NCI-H1694 treated with DMSO at 0.1 percent for 48 hours (cell line): ENCODE measurements around the gene UBB.
"Not testable (repeated sequence)": the region's sequence is repeated elsewhere in the genome, so short reads cannot be mapped to it uniquely, and the experiment has no call there.

ENCODE experiments used
- DNase-seq: peaks from one replicate; lab custom pipeline; 2025; lab: John Stamatoyannopoulos, UW

UBB gene

GRCh38 chr17:16374146-16374938 lies 6.5 kb upstream of the UBB start:
- no peak for DNase-seq

GRCh38 chr17:16377941-16378341 lies 3.0 kb upstream of the UBB start:
- no peak for DNase-seq

GRCh38 chr17:16378636-16379282 lies 2.1 kb upstream of the UBB start:
- DNase-seq, result no peak

- no peak for DNase-seq
Measured at GRCh38 chr17:16379654-16380053, 1.2 kb upstream of the UBB start.

- no peak for DNase-seq
Measured at GRCh38 chr17:16381496-16381820, 567 bp downstream of the UBB start.

GRCh38 chr17:16383216-16383615 lies 2.3 kb downstream of the UBB start:
- DNase-seq, result no peak

- no peak for DNase-seq
Measured at GRCh38 chr17:16383772-16384287, 2.9 kb downstream of the UBB start.

- no peak for DNase-seq
Measured at GRCh38 chr17:16384557-16384956, 3.7 kb downstream of the UBB start.

GRCh38 chr17:16386126-16386507 lies 5.2 kb downstream of the UBB start:
- DNase-seq, result not testable (repeated sequence)

GRCh38 chr17:16391451-16391850 lies 10.6 kb downstream of the UBB start:
- DNase-seq, result no peak

GRCh38 chr17:16392491-16392890 lies 11.6 kb downstream of the UBB start:
- not testable (repeated sequence) for DNase-seq

GRCh38 chr17:16395887-16396286 lies 15.0 kb downstream of the UBB start:
- DNase-seq, result not testable (repeated sequence)

- DNase-seq, result not testable (repeated sequence)
Measured at GRCh38 chr17:16396693-16397092, 15.8 kb downstream of the UBB start.

GRCh38 chr17:16398270-16399267 lies 17.7 kb downstream of the UBB start:
- peak; percentile 48 for DNase-seq

GRCh38 chr17:16403847-16404246 lies 23.0 kb downstream of the UBB start:
- not testable (repeated sequence) for DNase-seq

GRCh38 chr17:16406742-16407674 lies 26.1 kb downstream of the UBB start:
- peak; percentile 28 for DNase-seq

- peak; percentile 28 for DNase-seq
Measured at GRCh38 chr17:16407911-16408588, 27.2 kb downstream of the UBB start.

- DNase-seq, result no peak
Measured at GRCh38 chr17:16415031-16415924, 34.4 kb downstream of the UBB start, which contains the start of gene TRPV2. Gene TRPV2 (plus strand): TSS chr17:16415571. CDS start chr17:16417669, 2,098 bp downstream.

GRCh38 chr17:16417399-16417798 lies 36.5 kb downstream of the UBB start:
- no peak for DNase-seq
